Aorta (tissue), 5 donors: Measurements from ENCODE around the gene GATAD2A. TPM values are rescaled to one million over a fixed set of nuclear protein-coding genes. Genes with fewer than 3 reads are reported as not detected.

Source experiments
- ATAC-seq: fragments of 200-7000 bp; cut with Tn5 transposase; one replicate; pipeline ENCODE4 v1.9.1; 2022; ENCODE audit warnings: moderate library complexity; ENCODE audit not compliant: low FRiP score
- DNase-seq, 2 donors: peaks; one replicate each; pipeline ENCODE4 v3.0.0-alpha.2; 2020
- H3K27ac ChIP-seq, 2 donors: one replicate each; pipeline ENCODE4 v1.5.1; 2013; ENCODE audit warnings: low read length in 2 of 2, mild to moderate bottlenecking in 2 of 2, moderate library complexity in 2 of 2, control low read depth in 1 of 2, inconsistent platforms in 1 of 2, low read depth in 1 of 2
- H3K27me3 ChIP-seq, 2 donors: one replicate each; pipeline ENCODE4 v1.6.1; 2013; ENCODE audit warnings: control low read depth in 1 of 2, low read length in 1 of 2, mild to moderate bottlenecking in 1 of 2, moderate library complexity in 1 of 2; ENCODE audit not compliant: insufficient read depth in 2 of 2, control insufficient read depth in 1 of 2
- H3K36me3 ChIP-seq, 2 donors: one replicate each; pipeline ENCODE4 v1.6.1; 2013; ENCODE audit warnings: control low read depth in 1 of 2, low read length in 1 of 2, mild to moderate bottlenecking in 1 of 2; ENCODE audit not compliant: insufficient read depth in 2 of 2, control insufficient read depth in 1 of 2
- H3K4me1 ChIP-seq, 2 donors: one replicate each; pipeline ENCODE4 v1.6.1; 2013; ENCODE audit warnings: low read length in 2 of 2, control low read depth in 1 of 2, mild to moderate bottlenecking in 1 of 2, moderate library complexity in 1 of 2; ENCODE audit not compliant: insufficient read depth in 2 of 2, control insufficient read depth in 1 of 2
- H3K4me3 ChIP-seq, 2 donors: one replicate each; pipeline ENCODE4 v1.5.1; 2013; ENCODE audit warnings: low read length in 2 of 2, control low read depth in 1 of 2, mild to moderate bottlenecking in 1 of 2
- H3K9me3 ChIP-seq: one replicate; pipeline ENCODE4 v1.6.1; 2013; ENCODE audit warnings: mild to moderate bottlenecking, low read length; ENCODE audit not compliant: control insufficient read depth
- WGBS, 2 donors: extraction: QIAGEN DNeasy Blood & Tissue Kit; methylation state at CpG; one replicate each; pipeline ENCODE4 v1.1.7; 2013; 5-methylcytosine and 5-hydroxymethylcytosine counted together
- intact Hi-C, 2 donors: fragments of 100-400 bp; cut with DNase I; formaldehyde crosslinking; loops; one replicate each; pipeline versions ENCODE4 v1.14.2 to v1.15.0; 2022
- polyA plus RNA-seq, 2 donors: library from polyadenylated mRNA; stranded (reverse); fragments of 200-250 nt; gene quantifications; one replicate each; pipeline ENCODE4 v1.2.3, GENCODE V29; 2013
- total RNA-seq, 2 donors: library from RNA; stranded (reverse); fragmentation: NEBNext Ultra II Directional; extraction: Animal tissue kit (Norgen Biotek cat#: 25700); gene quantifications; one replicate each; pipeline ENCODE4 v1.2.1, GENCODE V29; 2021
- donor health status: healthy with polysubstance abuse.
- donor health status: Bipolar disorder and iron deficiency.
- donor health status: DM: no; HTN: no; CAD: no.
- donor health status: DM: no; HTN: no; CAD: no.
- donor health status: DM: yes; HTN: yes; CAD: no.

Gene GATAD2A
- total and polyA plus RNA-seq, 4 donors, result 17.9 to 86.7 (median 50.7) TPM

DNA sequence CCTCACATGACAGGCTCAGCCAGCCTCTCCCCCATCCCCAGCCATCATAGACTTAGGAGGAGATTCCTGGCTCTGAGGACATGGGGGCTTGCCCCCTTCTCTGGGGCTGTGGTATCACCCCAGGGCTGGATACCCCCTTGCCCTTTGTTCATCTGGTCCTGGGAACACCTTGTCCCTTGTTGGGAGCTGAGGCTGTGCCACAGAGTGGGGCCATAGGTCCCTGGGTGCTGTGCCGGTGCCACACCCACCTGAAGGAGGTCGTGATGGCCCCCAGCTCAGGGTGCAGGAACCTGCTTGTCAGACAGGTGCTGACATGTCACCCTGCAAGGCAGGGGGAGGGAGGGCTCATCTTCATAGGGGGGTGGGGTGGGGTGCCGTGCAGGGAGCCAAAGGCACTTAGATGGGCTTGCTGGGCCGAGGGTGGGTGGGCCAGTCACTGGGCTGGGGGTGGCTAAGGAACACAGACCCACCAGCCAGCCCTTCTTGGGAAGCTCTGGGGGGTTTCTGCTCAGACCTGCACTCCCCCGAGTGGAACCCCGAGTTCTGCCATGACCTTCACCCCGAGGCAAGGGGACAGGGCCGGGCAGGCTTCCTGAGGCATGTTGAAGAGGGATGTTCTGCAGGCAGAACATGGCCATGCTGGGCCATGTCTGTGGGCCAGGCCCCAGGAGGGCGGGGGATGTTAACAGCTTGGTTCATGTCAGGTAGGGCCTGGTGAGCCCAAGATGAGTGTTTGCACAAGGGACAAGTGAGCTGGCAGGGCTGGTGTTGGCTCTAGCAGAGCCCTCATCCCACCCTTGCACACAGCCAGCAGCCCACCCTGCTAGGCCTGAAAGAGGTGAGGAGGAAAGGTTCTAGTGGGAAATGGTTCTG lies 81.8 kb downstream of the GATAD2A start:
- DNase-seq (no peak), ATAC-seq (no peak)
- Histone ChIP-seq H3K27ac (peak overlapping the region in 1 of 2 donors; percentile 63), H3K36me3 (no peaks in the 10 kb centered on the region), H3K27me3 (no peaks in the 10 kb centered on the region), H3K4me3 (no peak overlapping the region), H3K4me1 (no peaks in the 10 kb centered on the region), H3K9me3 (no peaks in the 10 kb centered on the region)
- intact Hi-C loops, result loop anchor here in 1 of 2 donors (5.0 kb wide), 1 partner anchor 80 kb away; the partner anchor contains the start of gene GATAD2A
- WGBS, 2 donors, result 81 to 84% methylated on average over 9 of the region's 9 CpGs

DNA sequence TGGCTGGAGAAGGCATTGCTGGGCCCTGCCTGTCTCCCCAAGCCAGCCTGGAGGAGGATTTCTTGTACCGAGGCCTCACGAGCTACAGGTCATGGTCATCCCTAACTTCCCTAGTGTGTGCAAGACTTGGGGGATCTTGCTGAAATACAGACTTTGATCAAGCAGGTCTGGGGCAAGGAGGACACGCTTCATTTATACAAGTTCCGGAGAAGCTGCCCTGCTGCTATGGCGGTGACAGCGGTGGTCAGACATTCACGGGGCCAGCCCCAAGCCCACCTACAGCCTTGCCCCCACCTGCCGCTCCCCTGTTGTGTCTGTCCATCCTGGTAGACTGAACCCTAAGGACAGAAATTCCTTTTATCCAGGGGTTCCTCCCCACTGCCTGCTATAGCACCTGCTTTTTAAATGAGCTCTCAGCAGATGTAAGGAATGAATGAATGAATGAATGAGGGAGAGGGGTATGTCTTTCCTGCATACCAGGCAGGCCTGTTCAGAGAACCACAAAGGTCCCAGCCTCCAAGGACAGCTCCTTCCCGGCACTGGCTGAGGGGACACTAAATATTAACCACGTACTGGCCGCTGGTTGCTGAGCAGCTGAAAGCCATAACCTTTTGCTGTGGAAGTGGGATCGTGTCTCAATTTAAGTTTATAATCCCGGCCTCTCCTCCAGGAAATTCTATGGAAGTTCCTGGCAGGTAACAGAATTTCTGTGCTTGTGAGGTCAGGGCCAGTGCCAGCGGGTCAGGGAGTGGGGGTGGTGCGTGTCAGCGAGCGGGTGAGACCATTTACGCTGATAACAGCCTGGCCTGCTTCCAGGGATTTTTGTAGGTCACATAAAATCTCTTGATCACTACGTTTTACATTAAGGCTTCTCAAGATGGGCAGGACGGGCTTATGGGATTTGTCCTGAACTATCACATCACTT lies 82.7 kb downstream of the GATAD2A start:
- Histone ChIP-seq H3K4me3 (no peak overlapping the region), H3K27ac (peak overlapping the region; percentile 54 to 63), H3K27me3 (no peaks in the 10 kb centered on the region), H3K36me3 (no peaks in the 10 kb centered on the region), H3K4me1 (no peaks in the 10 kb centered on the region), H3K9me3 (no peaks in the 10 kb centered on the region)
- ATAC-seq, result no peak
- WGBS, 2 donors, result 41% methylated on average over 20 of the region's 20 CpGs
- intact Hi-C loops, result loop anchor here in 1 of 2 donors (5.0 kb wide), 1 partner anchor 81 kb away; the partner anchor contains the start of gene GATAD2A
- DNase-seq, result no peak

DNA sequence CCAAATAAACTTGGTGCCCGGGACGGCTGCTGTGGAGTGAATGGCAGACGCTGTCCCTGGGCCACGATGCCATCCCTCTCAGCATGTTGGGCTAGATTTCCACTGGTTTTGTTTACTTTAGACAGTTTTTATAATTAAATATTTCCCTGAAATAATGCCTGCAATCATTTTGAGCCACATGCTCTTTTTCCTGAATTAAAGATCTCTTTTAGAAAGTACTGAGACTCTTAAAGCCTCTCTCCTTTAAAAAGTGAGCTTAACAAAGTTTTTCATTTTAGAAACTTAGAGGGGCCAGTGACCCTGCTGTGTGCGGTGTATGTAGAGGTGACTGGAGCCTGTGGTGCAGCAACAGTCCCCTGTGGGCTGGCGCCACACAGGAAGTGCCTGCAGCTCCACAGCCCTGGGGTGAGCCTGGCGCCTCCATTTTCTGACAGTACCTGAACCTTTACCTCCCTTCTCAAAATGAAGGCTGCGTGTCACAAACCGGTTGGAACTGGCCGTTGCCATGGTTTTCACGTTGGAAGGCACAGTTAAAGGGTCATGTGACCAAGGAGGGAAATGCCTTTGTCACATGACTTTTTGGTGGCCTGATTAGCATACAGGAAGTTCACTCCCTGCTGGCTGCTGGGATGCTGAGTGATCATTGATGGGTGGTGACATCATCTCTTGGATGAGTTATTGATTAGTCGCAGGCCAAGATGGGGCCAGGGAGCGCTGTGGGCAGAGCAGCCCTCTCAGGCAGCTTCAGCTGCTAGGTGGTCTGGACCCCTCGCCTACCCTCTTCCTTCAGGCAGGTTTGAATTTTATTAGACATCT lies 83.6 kb downstream of the GATAD2A start:
- ATAC-seq, result peak; percentile 78
- no peaks in the 10 kb centered on the region for H3K9me3 ChIP-seq
- 12% methylated on average over 14 of the region's 14 CpGs for WGBS, 2 donors
- DNase-seq, result peak; percentile 89 to 92
- H3K36me3 ChIP-seq, result no peaks in the 10 kb centered on the region
- intact Hi-C loops, result loop anchor here in 1 of 2 donors (1.0 to 5.0 kb wide), 2 partner anchors 82 to 124 kb away; partner anchors contain the start of gene GATAD2A
- H3K27me3 ChIP-seq, result no peaks in the 10 kb centered on the region
- no peaks in the 10 kb centered on the region for H3K4me1 ChIP-seq
- no peak overlapping the region for H3K4me3 ChIP-seq
- H3K27ac ChIP-seq, result peak overlapping the region; percentile 86 to 93

DNA sequence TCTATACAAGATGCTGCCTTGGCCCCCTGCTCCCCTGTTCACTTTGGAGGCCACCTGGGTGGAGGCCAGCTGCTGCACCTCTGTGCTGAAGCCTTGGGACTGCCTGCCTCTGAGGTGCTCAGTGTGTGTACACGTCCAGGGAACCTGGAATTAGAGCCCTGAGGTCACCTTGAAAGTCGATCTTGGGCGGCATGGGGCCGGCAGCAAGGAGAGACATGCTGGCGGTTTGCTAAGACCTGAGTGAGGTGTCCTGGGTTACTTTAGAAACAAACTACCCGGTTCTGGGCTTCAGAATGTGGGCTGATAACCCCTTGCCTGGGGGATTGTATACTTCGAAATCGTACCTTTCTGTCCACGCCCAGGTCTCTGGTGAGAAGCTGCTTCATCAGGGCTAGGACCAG lies 84.3 kb downstream of the GATAD2A start:
- no peaks in the 10 kb centered on the region for H3K4me1 ChIP-seq
- DNase-seq, result peak in 1 of 2 donors; percentile 73
- H3K36me3 ChIP-seq, result no peaks in the 10 kb centered on the region
- H3K27me3 ChIP-seq, result no peaks in the 10 kb centered on the region
- no peaks in the 10 kb centered on the region for H3K9me3 ChIP-seq
- 56 to 59% methylated on average over 9 of the region's 9 CpGs for WGBS, 2 donors
- intact Hi-C loops, result loop anchor here (1.0 to 5.0 kb wide), 3 partner anchors 83 to 125 kb away; partner anchors contain the start of gene GATAD2A (in 1 of the 2)
- peak; percentile 17 for ATAC-seq
- H3K4me3 ChIP-seq, result no peak overlapping the region
- H3K27ac ChIP-seq, result peak overlapping the region; percentile 86 to 93

DNA sequence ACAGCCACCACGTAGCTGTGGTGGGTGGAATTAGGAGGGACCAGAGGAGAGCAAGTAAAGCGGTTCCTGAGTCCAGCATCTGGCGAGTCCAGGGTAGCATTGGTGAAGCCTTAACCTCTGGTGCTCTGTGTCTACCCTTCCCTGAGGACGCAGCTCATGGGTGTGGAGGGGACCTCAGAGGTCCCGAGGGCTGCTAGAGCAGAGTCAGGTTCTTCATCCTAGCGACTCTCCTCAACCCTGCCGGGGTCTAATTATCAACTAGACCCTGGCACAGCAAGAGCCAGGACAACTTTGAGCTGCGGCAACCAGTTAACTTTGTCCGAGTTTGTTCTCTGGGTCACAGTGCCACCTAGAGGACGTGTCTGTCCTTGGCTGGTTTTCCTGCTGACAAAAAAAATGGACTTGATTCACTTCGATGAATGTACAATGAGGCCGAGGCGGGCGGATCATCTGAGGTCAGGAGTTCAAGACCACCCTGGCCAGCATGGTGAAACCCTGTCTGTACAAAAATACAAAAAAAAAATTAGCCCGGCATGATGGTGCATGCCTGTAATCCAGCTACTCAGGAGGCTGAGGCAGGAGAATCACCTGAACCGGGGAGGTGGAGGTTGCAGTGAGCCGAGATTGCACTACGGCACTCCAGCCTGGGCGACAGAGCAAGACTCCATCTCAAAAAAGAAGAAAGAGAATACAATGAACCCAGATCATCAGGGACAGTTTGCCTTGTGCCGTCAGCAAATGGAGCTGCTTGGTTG lies 84.9 kb downstream of the GATAD2A start:
- no peaks in the 10 kb centered on the region for H3K36me3 ChIP-seq
- ATAC-seq, result peak; percentile 74
- no peaks in the 10 kb centered on the region for H3K9me3 ChIP-seq
- intact Hi-C loops, result loop anchor here in 1 of 2 donors (2.0 kb wide), 1 partner anchor 122 kb away; no protein-coding TSS in a partner anchor
- 20 to 21% methylated on average over 20 of the region's 20 CpGs for WGBS, 2 donors
- H3K4me1 ChIP-seq, result no peaks in the 10 kb centered on the region
- no peaks in the 10 kb centered on the region for H3K27me3 ChIP-seq
- peak overlapping the region; percentile 86 to 93 for H3K27ac ChIP-seq
- no peak overlapping the region for H3K4me3 ChIP-seq
- peak; percentile 85 to 87 for DNase-seq

DNA sequence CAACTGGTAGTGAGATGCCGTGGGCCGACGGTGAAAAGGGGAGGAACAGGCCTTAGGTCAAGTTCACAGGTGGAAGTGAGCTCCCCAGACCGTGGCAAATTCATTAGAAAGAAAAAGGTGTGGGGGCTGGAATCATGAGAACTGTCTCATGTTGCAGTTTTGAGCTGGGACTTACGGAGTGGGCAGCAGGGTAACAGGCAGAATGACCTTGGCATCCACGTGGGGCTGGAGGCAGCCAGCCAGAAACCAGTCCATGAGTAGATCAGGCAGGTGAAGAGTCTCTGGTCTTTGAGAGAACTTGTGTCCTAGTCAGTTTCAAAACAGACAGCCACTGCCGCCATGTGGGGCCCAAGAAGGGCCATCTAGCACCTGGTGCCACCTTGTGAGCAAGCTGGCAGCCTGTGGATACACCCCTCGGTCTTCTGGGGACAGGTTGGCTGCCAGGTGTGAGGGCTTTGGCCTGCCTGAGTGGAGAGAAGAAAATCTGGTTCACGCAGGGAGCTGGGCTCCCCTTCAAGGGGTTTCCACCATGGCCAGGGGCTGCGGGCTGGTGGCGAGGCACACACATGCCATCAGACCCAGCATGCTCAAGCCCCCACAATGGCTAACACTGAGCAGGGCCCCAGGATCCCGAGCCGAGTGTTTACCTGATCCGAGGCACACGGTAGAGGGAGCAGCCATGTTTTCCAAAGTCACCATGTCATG lies 86.0 kb downstream of the GATAD2A start:
- no peaks in the 10 kb centered on the region for H3K27me3 ChIP-seq
- H3K9me3 ChIP-seq, result no peaks in the 10 kb centered on the region
- 83% methylated on average over 15 of the region's 15 CpGs for WGBS, 2 donors
- no peaks in the 10 kb centered on the region for H3K4me1 ChIP-seq
- H3K27ac ChIP-seq, result no peak overlapping the region
- H3K4me3 ChIP-seq, result no peak overlapping the region
- H3K36me3 ChIP-seq, result no peaks in the 10 kb centered on the region
- ATAC-seq (no peak), DNase-seq (no peak)
- intact Hi-C loops, result loop anchor here in 1 of 2 donors (2.0 kb wide), 1 partner anchor 123 kb away; no protein-coding TSS in a partner anchor

DNA sequence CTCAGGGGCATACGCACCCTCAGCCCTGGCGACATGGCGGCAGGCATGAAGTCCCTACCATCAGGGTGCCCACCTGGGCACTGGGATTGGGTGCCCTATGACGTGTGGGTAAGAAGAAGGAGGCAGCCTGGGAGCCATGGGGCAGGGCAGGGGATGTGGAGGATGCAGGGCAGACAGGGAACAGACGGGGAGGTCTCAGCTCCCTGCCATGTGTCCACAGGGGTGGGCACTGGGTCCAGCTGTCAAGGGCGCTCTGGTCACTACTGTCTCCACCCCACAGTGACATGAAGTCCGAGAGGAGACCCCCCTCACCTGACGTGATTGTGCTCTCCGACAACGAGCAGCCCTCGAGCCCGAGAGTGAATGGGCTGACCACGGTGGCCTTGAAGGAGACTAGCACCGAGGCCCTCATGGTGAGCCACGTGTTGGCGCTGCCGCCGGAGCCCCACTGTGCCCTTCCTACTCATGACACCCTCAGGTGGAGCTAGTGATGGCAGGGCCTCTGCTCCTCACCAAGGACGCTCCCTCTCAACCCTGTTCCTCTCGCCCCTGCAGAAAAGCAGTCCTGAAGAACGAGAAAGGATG lies 86.6 kb downstream of the GATAD2A start:
- intact Hi-C loops, result no loop called here
- Histone ChIP-seq H3K9me3 (no peaks in the 10 kb centered on the region), H3K27ac (no peak overlapping the region), H3K4me3 (no peak overlapping the region), H3K36me3 (no peaks in the 10 kb centered on the region), H3K4me1 (no peaks in the 10 kb centered on the region), H3K27me3 (no peaks in the 10 kb centered on the region)
- no peak for ATAC-seq
- WGBS, 2 donors, result 86 to 87% methylated on average over 21 of the region's 21 CpGs
- no peak for DNase-seq
